Uterus (tissue), 2 donors: ENCODE results near the gene HSPA1A.

Source experiments
- POLR2A ChIP-seq, 2 donors: fragments of 450-650 bp; IDR thresholded peaks; one replicate each; pipeline ENCODE4 v1.6.1; 2016; ENCODE audit warnings: antibody characterized with exemption in 2 of 2, mild to moderate bottlenecking in 1 of 2, moderate library complexity in 1 of 2
- TF ChIP-seq, protein P1 (sequence below), 4 experiments: fragments of 200-600 bp in 2 of 4; fragments of 450-650 bp in 2 of 4; sonication (generic) in 2 of 4; IDR thresholded peaks; one replicate each; pipeline ENCODE4 v1.5.1; 2016 to 2019; ENCODE audit warnings: antibody characterized with exemption in 4 of 4, mild to moderate bottlenecking in 2 of 4, moderate library complexity in 1 of 4

DNA sequence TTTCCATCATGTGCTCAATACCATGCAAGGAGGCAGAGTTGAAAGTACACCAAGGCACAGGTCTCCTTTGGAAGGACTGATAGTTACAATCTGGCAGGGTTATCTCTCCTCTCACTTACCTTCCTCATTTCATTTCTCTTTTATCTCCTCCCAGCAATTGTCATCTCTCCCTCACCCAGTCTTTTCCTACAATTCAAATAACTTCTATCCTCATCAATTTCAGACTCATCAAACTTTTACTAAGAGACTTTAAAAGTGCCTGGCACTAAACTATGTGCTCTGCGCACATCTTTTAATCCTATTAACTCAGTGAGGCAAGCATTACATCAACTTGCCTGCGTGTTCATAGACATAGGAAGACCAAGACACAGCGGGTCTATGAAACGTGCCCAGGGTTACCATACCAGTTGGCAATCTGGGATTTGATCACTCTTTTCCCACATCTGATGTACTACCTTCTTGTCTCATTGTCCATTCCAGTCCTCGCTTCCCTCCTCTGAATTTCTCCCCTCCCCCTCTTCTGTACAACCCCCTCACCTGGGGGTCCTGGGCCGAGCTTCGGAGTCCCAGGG is 21.0 kb upstream of the HSPA1A start:
- TF ChIP-seq, protein P1, sequence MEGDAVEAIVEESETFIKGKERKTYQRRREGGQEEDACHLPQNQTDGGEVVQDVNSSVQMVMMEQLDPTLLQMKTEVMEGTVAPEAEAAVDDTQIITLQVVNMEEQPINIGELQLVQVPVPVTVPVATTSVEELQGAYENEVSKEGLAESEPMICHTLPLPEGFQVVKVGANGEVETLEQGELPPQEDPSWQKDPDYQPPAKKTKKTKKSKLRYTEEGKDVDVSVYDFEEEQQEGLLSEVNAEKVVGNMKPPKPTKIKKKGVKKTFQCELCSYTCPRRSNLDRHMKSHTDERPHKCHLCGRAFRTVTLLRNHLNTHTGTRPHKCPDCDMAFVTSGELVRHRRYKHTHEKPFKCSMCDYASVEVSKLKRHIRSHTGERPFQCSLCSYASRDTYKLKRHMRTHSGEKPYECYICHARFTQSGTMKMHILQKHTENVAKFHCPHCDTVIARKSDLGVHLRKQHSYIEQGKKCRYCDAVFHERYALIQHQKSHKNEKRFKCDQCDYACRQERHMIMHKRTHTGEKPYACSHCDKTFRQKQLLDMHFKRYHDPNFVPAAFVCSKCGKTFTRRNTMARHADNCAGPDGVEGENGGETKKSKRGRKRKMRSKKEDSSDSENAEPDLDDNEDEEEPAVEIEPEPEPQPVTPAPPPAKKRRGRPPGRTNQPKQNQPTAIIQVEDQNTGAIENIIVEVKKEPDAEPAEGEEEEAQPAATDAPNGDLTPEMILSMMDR (IDR thresholded peaks at IDR 0.05), result no peak
- TF ChIP-seq POLR2A (IDR thresholded peaks at IDR 0.05), result no peak
